WTC11 (cell line): ENCODE results near the gene ACBD4. TPM values are rescaled to one million over a fixed set of nuclear protein-coding genes. Genes with fewer than 3 reads are reported as not detected.

Experiments used
- ATAC-seq: fragments of 200-7000 bp; cut with Tn5 transposase; 2 replicates; pipeline ENCODE4 v1.10.0; 2021; ENCODE audit warnings: mild to moderate bottlenecking, moderate library complexity
- CTCF ChIA-PET: fragments of 300-600 bp; sonication (Branson Sonifier 250); formaldehyde crosslinking; loops from one replicate; lab custom pipeline; 2021; ENCODE audit warnings: antibody characterized with exemption; lab: Charles Lee
- POLR2A ChIA-PET: fragments of 350-600 bp; sonication (Branson Sonifier 250); formaldehyde crosslinking; loops from one replicate; lab custom pipeline; 2021; ENCODE audit warnings: antibody characterized with exemption; lab: Charles Lee
- DNase-seq: peaks from one replicate; pipeline ENCODE4 v3.0.0; 2021; ENCODE audit warnings: low spot score
- H3K27ac Mint-ChIP-seq: 2 replicates; pipeline ENCODE4 v1.8.0; 2021; ENCODE audit warnings: mixed read lengths
- H3K27me3 Mint-ChIP-seq: 2 replicates; pipeline ENCODE4 v1.8.0; 2021; ENCODE audit warnings: low read depth, mild to moderate bottlenecking, moderate library complexity, mixed read lengths
- H3K36me3 Mint-ChIP-seq: 2 replicates; pipeline ENCODE4 v1.8.0; 2021; ENCODE audit warnings: mixed read lengths
- H3K4me1 Mint-ChIP-seq: 2 replicates; pipeline ENCODE4 v1.8.0; 2022; ENCODE audit warnings: mixed read lengths
- H3K4me3 Mint-ChIP-seq: 2 replicates; pipeline ENCODE4 v1.8.0; 2021; ENCODE audit warnings: mild to moderate bottlenecking, moderate library complexity, mixed read lengths
- H3K9me3 Mint-ChIP-seq: 2 replicates; pipeline ENCODE4 v1.8.0; 2021; ENCODE audit warnings: mixed read lengths
- AR ChIP-seq: fragments of 250-450 bp; sonication (Bioruptor Pico); IDR thresholded peaks from 2 replicates; pipeline ENCODE4 v1.9.0; 2021; ENCODE audit warnings: mild to moderate bottlenecking
- ATF3 ChIP-seq: sonication (generic); formaldehyde crosslinking; conservative IDR thresholded peaks from 2 replicates; pipeline ENCODE4 v1.8.1; 2022; ENCODE audit warnings: mild to moderate bottlenecking, missing genetic modification reagents
- ATF6 ChIP-seq: sonication (generic); formaldehyde crosslinking; IDR thresholded peaks from 2 replicates; pipeline ENCODE4 v1.8.1; 2023; ENCODE audit warnings: mild to moderate bottlenecking, missing genetic modification reagents
- CREB1 ChIP-seq: sonication (generic); formaldehyde crosslinking; IDR thresholded peaks from 2 replicates; pipeline ENCODE4 v1.8.0; 2023; ENCODE audit warnings: mild to moderate bottlenecking, missing genetic modification reagents
- CREM ChIP-seq: sonication (generic); formaldehyde crosslinking; IDR thresholded peaks from 2 replicates; pipeline ENCODE4 v1.8.1; 2022; ENCODE audit warnings: mild to moderate bottlenecking, missing genetic modification reagents, moderate library complexity
- E2F1 ChIP-seq: sonication (generic); formaldehyde crosslinking; IDR thresholded peaks from 2 replicates; pipeline ENCODE4 v1.8.0; 2022; ENCODE audit warnings: mild to moderate bottlenecking, missing genetic modification reagents
- GABPB1 ChIP-seq: sonication (generic); formaldehyde crosslinking; IDR thresholded peaks from 2 replicates; pipeline ENCODE4 v1.8.1; 2023; ENCODE audit warnings: mild to moderate bottlenecking, missing genetic modification reagents
- JAZF1 ChIP-seq: fragments of 250-450 bp; sonication (Bioruptor Pico); IDR thresholded peaks from 2 replicates; pipeline ENCODE4 v1.9.0; 2021; ENCODE audit warnings: moderate library complexity, mild to moderate bottlenecking, inconsistent platforms
- MAX ChIP-seq: sonication (generic); formaldehyde crosslinking; IDR thresholded peaks from 2 replicates; pipeline ENCODE4 v1.8.0; 2022; ENCODE audit warnings: mild to moderate bottlenecking, missing genetic modification reagents
- MYBL2 ChIP-seq: sonication (generic); formaldehyde crosslinking; IDR thresholded peaks from 2 replicates; pipeline ENCODE4 v1.8.1; 2023; ENCODE audit warnings: mild to moderate bottlenecking, moderate library complexity, missing genetic modification reagents
- NFATC4 ChIP-seq: fragments of 250-450 bp; sonication (Bioruptor Pico); IDR thresholded peaks from 2 replicates; pipeline ENCODE4 v1.9.0; 2021; ENCODE audit warnings: mild to moderate bottlenecking
- NFE2L1 ChIP-seq: sonication (generic); formaldehyde crosslinking; IDR thresholded peaks from 2 replicates; pipeline ENCODE4 v1.8.1; 2023; ENCODE audit warnings: missing genetic modification reagents
- OVOL2 ChIP-seq: fragments of 250-450 bp; sonication (Bioruptor Pico); IDR thresholded peaks from 2 replicates; pipeline ENCODE4 v1.9.0; 2021; ENCODE audit warnings: mild to moderate bottlenecking, borderline replicate concordance
- PREB ChIP-seq: sonication (generic); formaldehyde crosslinking; IDR thresholded peaks from 2 replicates; pipeline ENCODE4 v1.8.1; 2022; ENCODE audit warnings: mild to moderate bottlenecking, missing genetic modification reagents, moderate library complexity, borderline replicate concordance
- PRRX2 ChIP-seq: fragments of 250-450 bp; sonication (Bioruptor Pico); IDR thresholded peaks from 2 replicates; pipeline ENCODE4 v1.8.0; 2021; ENCODE audit warnings: mild to moderate bottlenecking
- SOX15 ChIP-seq: fragments of 250-450 bp; sonication (Bioruptor Pico); IDR thresholded peaks from 2 replicates; pipeline ENCODE4 v1.9.0; 2021; ENCODE audit warnings: mild to moderate bottlenecking
- ZBTB21 ChIP-seq: sonication (generic); formaldehyde crosslinking; IDR thresholded peaks from 2 replicates; pipeline ENCODE4 v1.8.1; 2023; ENCODE audit warnings: mild to moderate bottlenecking, missing genetic modification reagents, borderline replicate concordance
- ZMAT4 ChIP-seq: fragments of 250-450 bp; sonication (Bioruptor Pico); IDR thresholded peaks from 2 replicates; pipeline ENCODE4 v1.9.0; 2021; ENCODE audit warnings: mild to moderate bottlenecking
- ZNF281 ChIP-seq: sonication (generic); formaldehyde crosslinking; IDR thresholded peaks from 2 replicates; pipeline ENCODE4 v1.8.0; 2023; ENCODE audit warnings: mild to moderate bottlenecking, missing genetic modification reagents
- ZNF396 ChIP-seq: fragments of 250-450 bp; sonication (Bioruptor Pico); IDR thresholded peaks from 2 replicates; pipeline ENCODE4 v1.8.0; 2021; ENCODE audit warnings: mild to moderate bottlenecking, moderate library complexity, borderline replicate concordance
- total RNA-seq: library from RNA; stranded (reverse); gene quantifications from 3 replicates; pipeline ENCODE4 v1.2.3, GENCODE V29; 2021

Gene ACBD4
- total RNA-seq, 1 experiment from 2014 or later = 12.7 TPM

- TF ChIP-seq ZNF281 (CRISPR knock-in tag) = no peak
- TF ChIP-seq NFE2L1 (CRISPR knock-in tag) = no peak
- no peak for TF ChIP-seq ZMAT4 (CRISPR knock-in tag)
- no peak for TF ChIP-seq JAZF1 (CRISPR knock-in tag)
- TF ChIP-seq ATF6 (CRISPR knock-in tag) = no peak
- no peak for TF ChIP-seq CREB1 (CRISPR knock-in tag)
- TF ChIP-seq AR (CRISPR knock-in tag) = no peak
- TF ChIP-seq NFATC4 = no peak
Measured at GRCh38 chr17:45101546-45101882, 34.0 kb upstream of the ACBD4 start (continued).

GRCh38 chr17:45101883-45102811, 33.3 kb upstream of the ACBD4 start:
- POLR2A ChIA-PET = no interaction called here
- DNase-seq = no peak
- no peak overlapping the region for H3K4me3 Mint-ChIP-seq
- TF ChIP-seq PRRX2 (CRISPR knock-in tag) (no peak), GABPB1 (CRISPR knock-in tag) (0 out of 2 replicates have a peak, but pooled peaks have one; percentile 24), ZBTB21 (CRISPR knock-in tag) (no peak), MAX (CRISPR knock-in tag) (no peak)
- H3K27ac Mint-ChIP-seq = no peak overlapping the region
- CTCF ChIA-PET = interaction anchor here (2.6 kb wide), 1 partner anchor 33 kb away, joined by 9 read pairs; the partner anchor contains the start of gene ACBD4
- no peak for ATAC-seq
- H3K27me3 Mint-ChIP-seq = no peaks in the 10 kb centered on the region
- no peaks in the 10 kb centered on the region for H3K4me1 Mint-ChIP-seq
- no peaks in the 10 kb centered on the region for H3K9me3 Mint-ChIP-seq
- H3K36me3 Mint-ChIP-seq = peaks cover 78% of the 10 kb centered on the region

GRCh38 chr17:45102856-45103255, 32.6 kb upstream of the ACBD4 start:
- no peak for DNase-seq
- Mint-ChIP-seq H3K4me3 (no peak overlapping the region), H3K4me1 (no peaks in the 10 kb centered on the region), H3K36me3 (peaks cover 74% of the 10 kb centered on the region), H3K27me3 (no peaks in the 10 kb centered on the region), H3K27ac (no peak overlapping the region), H3K9me3 (no peaks in the 10 kb centered on the region)
- no peak for ATAC-seq
- ChIA-PET CTCF (interaction anchor here (0.7 to 2.6 kb wide), 3 partner anchors 32 to 340 kb away, joined by 3 to 9 read pairs (median 3); partner anchors contain the start of gene ACBD4), POLR2A (interaction anchor here (0.7 kb wide), 1 partner anchor 153 kb away, joined by 3 read pairs; no protein-coding TSS in a partner anchor)
- TF ChIP-seq SOX15 (CRISPR knock-in tag) = no peak
- no peak for TF ChIP-seq MYBL2
- TF ChIP-seq CREM (CRISPR knock-in tag) = no peak
- no peak for TF ChIP-seq ZNF396 (CRISPR knock-in tag)
- TF ChIP-seq OVOL2 (CRISPR knock-in tag) = no peak
- TF ChIP-seq NFE2L1 (CRISPR knock-in tag) = no peak
- no peak for TF ChIP-seq PREB
- no peak for TF ChIP-seq E2F1
- TF ChIP-seq ATF3 = no peak
- no peak for TF ChIP-seq JAZF1 (CRISPR knock-in tag)
